Stimulated activated CD4-positive, alpha-beta T cell treated with anti-CD3 and anti-CD28 coated beads, Interleukin-4, amount 100 ng/mL, for 48 hours (primary cell): Measurements from ENCODE around the gene DIPK1B.

Experiments
- DNase-seq, 2 donors: peaks; one replicate each; pipeline ENCODE4 v3.0.0-alpha.2; 2020; ENCODE audit warnings: low read depth in 2 of 2

The DIPK1B gene

GRCh38 chr9:136720251-136720897 is 8.0 kb downstream of the DIPK1B start:
- DNase-seq: no peak

- DNase-seq: no peak
These were observed 8.5 kb downstream of the DIPK1B start for GRCh38 chr9:136720898-136721338.

- no peak for DNase-seq
These were observed 9.1 kb downstream of the DIPK1B start for GRCh38 chr9:136721339-136722092.

GRCh38 chr9:136722093-136722968 is 10.0 kb downstream of the DIPK1B start:
- DNase-seq: no peak

- DNase-seq: no peak
These were observed 10.6 kb downstream of the DIPK1B start for GRCh38 chr9:136722969-136723356.

DNA sequence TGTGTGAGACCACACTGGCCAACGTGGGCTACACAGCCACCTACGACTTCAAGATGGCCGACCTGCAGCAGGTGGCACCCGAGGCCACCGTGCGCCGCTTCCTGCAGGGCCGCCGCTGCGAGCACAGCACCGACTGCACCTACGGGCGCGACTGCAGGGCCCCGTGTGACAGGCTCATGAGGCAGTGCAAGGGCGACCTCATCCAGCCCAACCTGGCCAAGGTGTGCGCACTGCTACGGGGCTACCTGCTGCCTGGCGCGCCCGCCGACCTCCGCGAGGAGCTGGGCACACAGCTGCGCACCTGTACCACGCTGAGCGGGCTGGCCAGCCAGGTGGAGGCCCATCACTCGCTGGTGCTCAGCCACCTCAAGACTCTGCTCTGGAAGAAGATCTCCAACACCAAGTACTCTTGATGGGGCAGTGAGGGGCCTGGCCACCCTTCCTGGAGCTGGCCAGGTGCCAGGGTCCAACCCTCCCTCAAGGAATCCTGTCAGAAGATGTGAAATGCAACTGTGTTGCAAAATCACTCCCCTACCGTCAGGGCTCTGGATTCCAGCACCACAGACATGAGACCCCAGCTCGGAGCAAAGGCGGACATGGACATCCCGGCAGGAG is 11.1 kb downstream of the DIPK1B start:
- no peak for DNase-seq

- DNase-seq: no peak
These were observed 11.6 kb downstream of the DIPK1B start for GRCh38 chr9:136723989-136724388.

DNA sequence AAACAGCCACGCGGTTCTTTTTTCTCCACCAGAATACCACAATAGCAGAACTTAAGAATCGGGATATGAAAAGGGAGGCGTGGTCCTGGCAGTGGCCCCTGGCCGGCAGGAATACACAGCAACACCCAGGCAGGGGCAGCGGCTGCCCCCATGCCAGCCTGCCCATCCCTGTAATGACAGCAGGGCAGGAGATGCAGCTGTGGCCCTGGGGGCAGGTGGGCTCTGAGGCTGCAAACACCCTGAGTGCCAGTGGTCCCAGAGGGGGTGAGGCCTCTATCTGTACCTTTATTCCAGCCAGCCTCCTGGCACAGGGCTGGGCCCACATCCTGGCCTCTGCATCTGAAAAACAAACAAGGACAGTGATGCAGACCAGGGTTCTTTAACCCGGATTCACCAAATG is 12.4 kb downstream of the DIPK1B start:
- DNase-seq: no peak

- DNase-seq: no peak
These were observed 13.2 kb downstream of the DIPK1B start for GRCh38 chr9:136725612-136726011.

GRCh38 chr9:136726118-136726517 is 13.7 kb downstream of the DIPK1B start:
- no peak for DNase-seq

DNA sequence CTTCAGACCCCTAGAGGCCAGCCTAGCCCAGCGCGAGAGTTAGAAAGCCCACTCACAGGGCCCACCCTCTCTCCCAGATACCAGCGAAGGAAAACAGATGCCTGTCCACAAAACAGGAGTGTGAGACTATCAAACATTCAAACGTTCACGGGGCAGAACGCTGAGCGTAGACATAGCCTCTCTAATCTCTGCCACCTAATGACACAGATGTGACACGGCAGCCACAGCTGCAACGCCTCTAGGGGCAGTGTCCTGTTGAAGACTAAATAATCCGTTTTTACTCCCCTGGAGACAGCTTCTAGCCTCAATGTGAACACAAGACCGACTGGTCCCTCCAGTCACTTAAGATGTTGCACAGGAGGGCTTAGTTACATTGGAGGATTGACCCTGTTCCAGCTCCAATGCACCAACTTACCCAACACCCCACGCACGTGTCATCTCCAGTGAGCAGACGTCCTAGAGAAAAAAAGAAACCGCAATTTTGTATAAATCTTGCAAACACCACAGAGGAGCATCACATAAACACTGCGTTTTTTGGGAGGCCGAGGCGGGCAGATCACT is 14.3 kb downstream of the DIPK1B start:
- no peak for DNase-seq

DNA sequence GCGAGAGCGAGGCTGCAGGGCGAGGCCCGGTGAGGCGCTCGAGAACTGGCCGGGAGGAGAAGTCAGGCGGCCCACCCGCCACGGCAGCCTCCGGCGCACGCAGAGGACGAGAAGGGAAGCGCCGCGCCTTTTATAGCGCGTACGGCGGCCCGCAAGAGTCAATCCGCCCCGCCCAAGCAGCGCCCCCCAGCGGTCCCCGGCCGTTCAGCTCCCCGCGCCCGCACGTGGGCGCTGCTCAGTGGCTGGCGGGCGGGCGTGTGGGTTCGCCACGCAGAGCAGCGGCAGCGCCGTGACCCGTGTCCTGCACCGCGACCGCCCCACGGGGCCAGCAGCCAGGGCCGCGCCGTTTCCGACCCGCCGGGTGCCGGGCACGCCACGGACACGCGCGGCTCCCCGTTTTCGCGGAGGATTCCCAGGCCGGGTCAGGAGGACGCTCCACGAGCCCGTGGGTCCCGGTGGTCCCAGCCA is 15.7 kb downstream of the DIPK1B start:
- DNase-seq: peak; percentile 88 to 94

DNA sequence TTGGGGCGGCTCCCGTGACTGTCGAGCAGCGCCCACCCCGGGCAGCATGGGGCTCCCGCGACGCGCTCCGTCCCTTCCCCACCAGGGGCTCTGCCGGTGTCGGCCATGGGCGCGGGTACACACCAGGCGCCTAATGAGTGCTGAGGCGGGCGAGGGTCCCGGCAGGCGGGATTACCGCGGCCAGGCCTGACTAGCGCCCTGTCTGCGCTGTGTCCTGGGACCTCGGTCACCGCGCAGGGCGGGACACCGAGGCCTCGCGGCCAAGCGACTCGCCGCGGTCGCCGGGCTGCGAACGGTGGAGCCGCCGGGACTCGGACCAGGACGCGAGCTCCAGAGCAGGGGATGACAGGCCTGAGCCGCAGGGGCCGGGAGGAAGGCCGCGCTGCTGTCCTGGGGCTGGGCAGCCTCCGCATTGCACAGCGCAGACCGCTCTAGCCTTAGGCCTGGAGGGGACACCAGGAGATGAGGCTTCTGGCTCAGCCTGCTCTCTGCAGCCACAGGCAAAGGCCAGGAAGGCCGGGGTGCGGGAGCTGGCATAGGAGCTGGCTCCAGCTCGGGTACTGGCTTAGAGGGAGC is 16.3 kb downstream of the DIPK1B start:
- DNase-seq: no peak

GRCh38 chr9:136729144-136729543 is 16.8 kb downstream of the DIPK1B start:
- DNase-seq: no peak

- DNase-seq: no peak
These were observed 17.6 kb downstream of the DIPK1B start for GRCh38 chr9:136729926-136730325.

- no peak for DNase-seq
These were observed 20.2 kb downstream of the DIPK1B start for GRCh38 chr9:136732444-136733178.

DNA sequence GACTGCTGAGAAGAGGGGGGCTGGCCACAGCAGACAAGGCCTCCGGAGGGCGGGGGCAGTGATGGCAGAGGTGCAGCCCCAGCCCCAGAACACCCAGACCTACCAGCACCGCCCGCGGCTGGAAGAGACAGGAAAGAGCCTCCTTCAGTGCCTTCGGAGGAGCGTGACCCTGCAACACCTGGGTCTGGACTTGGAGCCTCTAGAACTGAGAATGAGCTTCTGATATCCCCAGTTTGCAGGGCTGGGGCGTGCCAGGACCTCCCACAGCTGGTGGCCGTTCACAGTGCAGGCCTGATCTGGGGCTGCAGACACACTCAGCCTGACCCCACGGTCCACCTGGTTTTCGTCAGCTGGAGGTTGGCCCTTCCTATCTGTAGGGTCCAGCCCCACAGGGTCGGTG is 21.2 kb downstream of the DIPK1B start:
- no peak for DNase-seq

DNA sequence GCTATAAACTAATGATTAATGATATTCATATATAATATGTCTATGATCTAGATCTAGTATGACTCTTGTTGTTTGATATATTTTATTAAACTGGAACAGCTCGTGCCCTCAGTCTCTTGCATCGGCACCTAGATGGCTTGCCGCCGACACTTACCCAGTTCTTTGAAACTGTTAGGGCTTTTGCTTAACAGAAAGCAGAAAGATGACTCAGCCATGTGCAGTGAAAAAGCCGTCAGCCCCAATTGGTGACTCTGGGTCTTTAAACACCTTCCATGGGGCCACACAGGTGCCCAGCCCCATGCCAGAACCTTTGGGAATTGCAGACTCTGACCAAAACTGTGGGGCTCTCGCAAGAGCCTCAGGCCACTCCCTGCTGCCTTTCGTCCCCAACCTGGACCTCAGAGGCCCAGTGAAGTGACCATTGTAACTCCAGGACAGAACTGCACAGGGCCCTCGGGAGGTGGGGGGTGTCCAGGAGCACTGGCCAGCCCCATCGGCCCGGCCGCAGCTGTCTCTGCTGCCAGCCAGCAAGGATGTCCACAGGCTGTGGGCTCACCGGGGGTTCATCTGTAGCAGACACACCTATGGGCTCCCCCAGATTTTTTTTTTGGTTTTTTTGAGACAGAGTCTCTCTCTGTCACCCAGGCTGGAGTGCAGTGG is 22.6 kb downstream of the DIPK1B start:
- DNase-seq: no peak

- no peak for DNase-seq
These were observed 23.6 kb downstream of the DIPK1B start for GRCh38 chr9:136735812-136736480.
